ENCODE results near the gene EGF. TPM values are rescaled to one million over a fixed set of nuclear protein-coding genes. Genes with fewer than 3 reads are reported as not detected.

The EGF gene
- total RNA-seq, 2 donors from 2014 or later: not detected

GRCh38 chr4:109962401-109962800 lies 49.7 kb downstream of the EGF start:
- Mint-ChIP-seq H3K9me3 (no peaks in the 10 kb centered on the region), H3K36me3 (ENCODE audit: low read depth) (no peaks in the 10 kb centered on the region), H3K4me1 (no peaks in the 10 kb centered on the region), H3K27me3 (peaks cover 17% of the 10 kb centered on the region), H3K4me3 (no peak overlapping the region), H3K27ac (no peak overlapping the region)
- ATAC-seq (replicated peaks): no peak

- H3K4me3 Mint-ChIP-seq: no peak overlapping the region
- no peaks in the 10 kb centered on the region for H3K9me3 Mint-ChIP-seq
- H3K27me3 Mint-ChIP-seq: peaks cover 22% of the 10 kb centered on the region
- no peaks in the 10 kb centered on the region for H3K36me3 Mint-ChIP-seq (ENCODE audit: low read depth)
- H3K4me1 Mint-ChIP-seq: no peaks in the 10 kb centered on the region
- no peak for ATAC-seq (replicated peaks)
- no peak overlapping the region for H3K27ac Mint-ChIP-seq
Measured at GRCh38 chr4:109966891-109967481, 54.3 kb downstream of the EGF start.

DNA sequence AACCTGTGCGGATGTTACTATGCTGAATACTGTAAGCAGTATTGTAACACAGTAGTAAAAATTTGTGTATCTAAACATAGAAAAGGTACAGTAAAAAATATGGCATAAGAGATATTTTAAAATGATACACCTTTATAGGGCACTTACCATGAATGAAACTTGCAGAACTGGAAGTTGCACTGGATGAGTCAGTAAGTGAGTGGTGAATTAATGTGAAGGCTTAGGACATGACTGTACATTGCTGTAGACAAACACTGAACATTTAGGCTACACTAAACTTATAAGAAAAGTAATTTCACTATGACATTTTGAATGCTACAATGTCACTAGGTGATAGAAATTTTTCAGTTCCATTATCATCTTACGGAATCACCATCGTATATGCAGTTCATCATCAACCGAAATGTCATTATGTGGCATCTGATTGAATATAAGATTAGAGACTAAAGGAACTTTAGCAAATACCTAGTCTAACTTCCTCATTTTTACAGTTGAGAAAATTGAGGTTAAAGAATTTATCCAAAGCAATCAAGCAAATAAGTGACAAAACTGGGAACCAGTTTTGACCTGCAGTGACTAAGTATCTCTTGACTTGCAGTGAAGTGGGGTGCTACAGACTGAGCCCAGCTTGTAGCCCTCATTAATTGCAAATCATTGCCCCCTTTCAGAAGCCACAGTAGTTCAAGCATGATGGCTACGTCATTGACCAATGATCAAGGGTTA lies 55.3 kb downstream of the EGF start:
- Mint-ChIP-seq H3K27me3 (peaks cover 17% of the 10 kb centered on the region), H3K9me3 (no peaks in the 10 kb centered on the region), H3K36me3 (ENCODE audit: low read depth) (no peaks in the 10 kb centered on the region), H3K27ac (no peak overlapping the region), H3K4me3 (no peak overlapping the region), H3K4me1 (no peaks in the 10 kb centered on the region)
- ATAC-seq (replicated peaks): peak; percentile 86

DNA sequence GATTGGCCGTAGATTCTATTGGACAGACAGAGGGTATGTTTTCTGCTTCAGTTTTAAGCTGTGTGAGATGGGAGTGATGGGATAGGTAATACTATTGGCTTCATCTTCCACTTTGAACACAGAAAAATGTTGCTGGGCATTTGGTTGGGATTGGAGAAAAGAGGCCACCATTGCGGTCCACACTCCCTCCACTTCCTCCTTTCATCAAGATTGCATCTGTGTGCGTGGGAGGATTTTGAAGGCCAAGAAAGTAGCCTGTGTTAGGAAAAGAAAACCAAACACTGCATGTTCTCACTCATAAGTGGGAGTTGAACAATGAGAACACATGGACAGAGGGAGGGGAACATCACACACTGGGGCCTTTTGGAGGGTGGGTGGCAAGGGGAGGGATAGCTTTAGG lies 56.4 kb downstream of the EGF start:
- Mint-ChIP-seq H3K36me3 (ENCODE audit: low read depth) (no peaks in the 10 kb centered on the region), H3K9me3 (no peaks in the 10 kb centered on the region), H3K27ac (no peak overlapping the region), H3K4me1 (no peaks in the 10 kb centered on the region), H3K4me3 (no peak overlapping the region), H3K27me3 (peaks cover 14% of the 10 kb centered on the region)
- ATAC-seq (replicated peaks): no peak

DNA sequence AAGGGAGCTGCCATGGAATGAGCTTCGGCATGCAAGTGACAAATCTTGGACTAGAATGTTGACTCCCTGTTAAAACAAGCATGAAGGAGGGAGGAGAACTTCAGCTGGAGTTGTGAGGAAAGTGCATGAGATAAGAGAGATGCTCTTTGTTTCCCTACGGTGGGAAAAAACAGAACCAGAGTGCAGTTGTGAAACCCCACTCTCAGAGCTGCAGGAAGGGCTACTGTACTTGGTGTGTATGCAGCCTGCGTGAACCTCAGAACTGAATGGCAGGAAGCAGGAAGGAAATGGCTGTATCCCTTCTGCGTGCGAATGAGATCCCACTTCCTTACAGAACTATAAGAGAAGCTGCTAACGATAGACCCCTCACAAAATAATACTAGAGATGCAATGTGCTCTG lies 57.2 kb downstream of the EGF start:
- H3K4me3 Mint-ChIP-seq: no peak overlapping the region
- peaks cover 9% of the 10 kb centered on the region for H3K27me3 Mint-ChIP-seq
- ATAC-seq (replicated peaks): no peak
- H3K4me1 Mint-ChIP-seq: no peaks in the 10 kb centered on the region
- H3K36me3 Mint-ChIP-seq (ENCODE audit: low read depth): no peaks in the 10 kb centered on the region
- H3K27ac Mint-ChIP-seq: no peak overlapping the region
- no peaks in the 10 kb centered on the region for H3K9me3 Mint-ChIP-seq

DNA sequence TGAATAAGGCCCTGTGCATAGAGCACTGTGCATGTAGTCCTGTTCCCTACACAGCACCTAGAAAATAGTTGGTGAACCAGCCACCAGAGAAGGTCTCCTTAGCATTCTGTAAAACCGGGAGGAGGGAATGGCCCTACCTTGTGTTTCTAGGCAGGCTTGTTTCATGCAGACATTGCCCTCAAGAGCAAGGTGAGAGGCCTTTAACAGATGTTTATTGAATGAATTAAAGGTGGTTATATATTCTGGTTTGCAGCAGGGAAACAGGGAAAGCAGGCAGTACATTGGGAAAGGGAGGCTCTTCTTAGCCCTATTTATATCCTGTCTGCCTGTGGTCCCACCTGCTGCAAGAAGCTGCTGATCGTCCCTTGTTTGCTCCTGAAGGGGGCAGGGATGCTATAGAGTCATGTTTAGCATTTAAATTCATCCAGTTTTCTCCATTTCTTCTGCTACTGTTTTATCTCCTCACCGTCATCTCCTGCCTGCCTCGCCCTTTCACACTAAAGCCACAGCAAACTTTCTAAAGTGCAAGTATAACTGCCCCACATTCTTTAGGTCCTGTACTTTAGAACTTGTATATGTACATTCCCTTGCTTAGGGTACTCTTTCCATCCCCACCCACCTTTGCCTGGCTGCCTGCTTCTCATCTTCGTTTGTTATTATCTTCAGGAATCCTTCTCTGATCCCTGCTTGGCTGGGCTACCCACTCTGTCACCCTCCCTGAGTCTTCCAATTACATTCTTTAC lies 60.3 kb downstream of the EGF start:
- H3K4me1 Mint-ChIP-seq: no peaks in the 10 kb centered on the region
- no peak for ATAC-seq (replicated peaks)
- peaks cover 6% of the 10 kb centered on the region for H3K27me3 Mint-ChIP-seq
- H3K4me3 Mint-ChIP-seq: no peak overlapping the region
- no peaks in the 10 kb centered on the region for H3K36me3 Mint-ChIP-seq (ENCODE audit: low read depth)
- H3K27ac Mint-ChIP-seq: no peak overlapping the region
- no peaks in the 10 kb centered on the region for H3K9me3 Mint-ChIP-seq

- Mint-ChIP-seq H3K4me3 (no peak overlapping the region), H3K27me3 (peaks cover 9% of the 10 kb centered on the region), H3K36me3 (ENCODE audit: low read depth) (no peaks in the 10 kb centered on the region), H3K9me3 (no peaks in the 10 kb centered on the region), H3K27ac (no peak overlapping the region), H3K4me1 (no peaks in the 10 kb centered on the region)
- ATAC-seq (replicated peaks): no peak
Measured at GRCh38 chr4:109973529-109973905, 60.8 kb downstream of the EGF start.

DNA sequence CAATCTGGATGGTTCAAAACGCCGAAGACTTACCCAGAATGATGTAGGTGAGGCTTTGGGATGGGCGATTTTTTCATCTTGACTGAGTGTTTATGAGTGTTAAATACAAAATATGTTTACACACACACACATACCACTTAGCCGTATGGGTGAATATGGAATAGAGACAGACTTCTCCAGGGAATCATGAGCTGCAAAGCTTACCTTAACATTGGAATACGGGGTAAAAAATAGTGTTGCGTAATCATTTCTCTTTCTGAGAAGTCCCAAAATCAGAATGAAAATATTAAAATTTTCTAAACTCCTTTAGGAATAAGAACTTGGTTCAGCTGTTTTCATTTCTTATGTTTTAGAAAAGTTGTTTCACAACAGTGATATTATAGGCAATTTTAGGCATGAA lies 63.5 kb downstream of the EGF start:
- Mint-ChIP-seq H3K9me3 (no peaks in the 10 kb centered on the region), H3K4me3 (no peak overlapping the region), H3K4me1 (no peaks in the 10 kb centered on the region), H3K36me3 (ENCODE audit: low read depth) (no peaks in the 10 kb centered on the region), H3K27ac (no peak overlapping the region), H3K27me3 (peaks cover 28% of the 10 kb centered on the region)
- ATAC-seq (replicated peaks): no peak

DNA sequence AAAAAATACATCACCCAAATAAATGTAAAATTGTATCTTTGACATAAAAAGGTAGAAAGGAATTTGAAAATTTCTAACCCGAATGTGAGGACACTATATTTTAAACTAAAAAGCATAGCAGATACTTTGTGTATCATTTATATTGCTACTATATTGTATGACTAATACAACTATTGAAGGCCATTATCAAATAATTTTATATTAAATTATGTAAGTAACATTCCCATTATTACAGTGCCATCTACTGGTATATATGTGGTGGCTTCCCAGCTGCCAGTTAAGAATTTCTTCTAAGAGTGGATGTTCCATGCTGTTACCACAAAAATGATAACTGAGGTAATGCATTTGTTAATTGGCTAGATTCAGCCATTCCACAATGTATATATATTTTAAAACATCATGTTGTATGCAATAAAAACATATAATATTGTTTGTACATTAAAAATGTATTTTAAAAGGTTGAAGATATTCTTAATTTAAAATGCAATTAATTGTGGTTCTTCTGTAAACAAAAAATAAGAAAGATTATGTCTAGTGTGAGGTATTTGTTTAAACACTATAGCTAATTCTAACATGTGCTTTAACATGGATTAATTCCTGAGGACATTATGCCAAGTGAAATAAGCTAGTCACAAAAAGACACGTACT lies 65.3 kb downstream of the EGF start:
- Mint-ChIP-seq H3K4me1 (no peaks in the 10 kb centered on the region), H3K36me3 (ENCODE audit: low read depth) (no peaks in the 10 kb centered on the region), H3K4me3 (no peak overlapping the region), H3K27ac (no peak overlapping the region), H3K27me3 (peaks cover 29% of the 10 kb centered on the region), H3K9me3 (no peaks in the 10 kb centered on the region)
- no peak for ATAC-seq (replicated peaks)

- peaks cover 29% of the 10 kb centered on the region for H3K27me3 Mint-ChIP-seq
- no peak overlapping the region for H3K4me3 Mint-ChIP-seq
- no peaks in the 10 kb centered on the region for H3K9me3 Mint-ChIP-seq
- no peaks in the 10 kb centered on the region for H3K4me1 Mint-ChIP-seq
- H3K36me3 Mint-ChIP-seq (ENCODE audit: low read depth): no peaks in the 10 kb centered on the region
- H3K27ac Mint-ChIP-seq: no peak overlapping the region
- no peak for ATAC-seq (replicated peaks)
Measured at GRCh38 chr4:109978704-109979454, 66.2 kb downstream of the EGF start.

- no peak for ATAC-seq (replicated peaks)
- Mint-ChIP-seq H3K9me3 (no peaks in the 10 kb centered on the region), H3K36me3 (ENCODE audit: low read depth) (no peaks in the 10 kb centered on the region), H3K27me3 (peaks cover 29% of the 10 kb centered on the region), H3K4me1 (no peaks in the 10 kb centered on the region), H3K27ac (no peak overlapping the region), H3K4me3 (no peak overlapping the region)
Measured at GRCh38 chr4:109979920-109980717, 67.4 kb downstream of the EGF start.

GRCh38 chr4:109981936-109982335 lies 69.3 kb downstream of the EGF start:
- H3K4me3 Mint-ChIP-seq: no peak overlapping the region
- H3K27ac Mint-ChIP-seq: no peak overlapping the region
- no peaks in the 10 kb centered on the region for H3K4me1 Mint-ChIP-seq
- no peaks in the 10 kb centered on the region for H3K9me3 Mint-ChIP-seq
- no peaks in the 10 kb centered on the region for H3K36me3 Mint-ChIP-seq (ENCODE audit: low read depth)
- ATAC-seq (replicated peaks): no peak
- peaks cover 29% of the 10 kb centered on the region for H3K27me3 Mint-ChIP-seq

- no peaks in the 10 kb centered on the region for H3K36me3 Mint-ChIP-seq (ENCODE audit: low read depth)
- ATAC-seq (replicated peaks): no peak
- no peaks in the 10 kb centered on the region for H3K4me1 Mint-ChIP-seq
- peaks cover 30% of the 10 kb centered on the region for H3K27me3 Mint-ChIP-seq
- H3K4me3 Mint-ChIP-seq: no peak overlapping the region
- H3K9me3 Mint-ChIP-seq: no peaks in the 10 kb centered on the region
- no peak overlapping the region for H3K27ac Mint-ChIP-seq
Measured at GRCh38 chr4:109982521-109982920, 69.8 kb downstream of the EGF start.
